ENCODE results near the gene AHR.

Gene AHR

GRCh38 chr7:17298102-17298839 lies at the start of gene AHR:
Gene AHR, plus strand, starts transcription at chr7:17298652. Its CDS starts 613 bp downstream, at chr7:17299265.
- DNase-seq (ENCODE audit: insufficient read length, low spot score), result no peak
- no peak for FAIRE-seq

DNA sequence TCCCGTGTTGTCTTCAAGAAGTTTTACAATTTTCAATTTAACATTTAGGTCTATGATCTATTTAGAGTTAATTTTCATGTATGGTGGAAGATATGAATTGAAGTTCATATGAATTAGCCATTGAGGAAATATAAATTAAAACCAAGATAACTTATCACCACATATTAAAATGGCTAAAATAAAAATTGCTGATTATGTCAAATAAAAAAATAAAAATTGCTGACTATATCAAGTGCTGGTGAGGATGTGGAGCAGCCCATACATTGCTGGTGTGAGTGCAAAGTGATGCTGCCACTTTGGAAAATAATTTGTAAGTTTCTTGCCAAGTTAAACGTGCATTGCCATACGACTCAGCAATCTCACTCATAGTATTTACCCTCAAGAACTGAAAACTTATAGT lies 44.6 kb upstream of the AHR start:
- no peak for FAIRE-seq

More at GRCh38 chr7:17298102-17298839, at the start of gene AHR:
- no peak for TF ChIP-seq CTCF (IDR thresholded peaks at IDR 0.05; ENCODE audit: insufficient read depth, missing control alignments)

DNA sequence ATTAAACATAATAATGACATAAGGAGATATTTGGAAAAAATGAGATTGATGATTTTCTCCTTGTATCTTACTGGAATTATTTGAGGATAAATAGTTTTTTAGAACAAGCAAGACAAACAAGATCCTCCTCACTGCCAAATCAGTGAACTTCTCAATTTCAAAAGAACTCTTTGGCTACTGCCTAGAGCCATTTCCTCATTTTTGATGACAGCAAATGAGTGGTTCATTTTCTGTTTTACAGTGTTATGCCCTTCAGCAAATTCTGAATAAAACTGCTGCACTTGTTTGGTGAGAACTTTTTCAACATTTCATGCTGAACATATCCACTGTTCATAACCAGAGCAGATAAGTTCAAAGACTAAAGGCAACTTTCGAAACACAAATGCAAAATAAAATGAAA lies 42.5 kb upstream of the AHR start:
- no peak for TF ChIP-seq CTCF (IDR thresholded peaks at IDR 0.05; ENCODE audit: insufficient read depth, missing control alignments)
- DNase-seq (ENCODE audit: insufficient read length, low spot score), result no peak
- FAIRE-seq, result no peak

More for the DNA sequence above, 44.6 kb upstream of the AHR start:
- no peak for TF ChIP-seq CTCF (IDR thresholded peaks at IDR 0.05; ENCODE audit: insufficient read depth, missing control alignments)
- no peak for DNase-seq (ENCODE audit: insufficient read length, low spot score)

DNA sequence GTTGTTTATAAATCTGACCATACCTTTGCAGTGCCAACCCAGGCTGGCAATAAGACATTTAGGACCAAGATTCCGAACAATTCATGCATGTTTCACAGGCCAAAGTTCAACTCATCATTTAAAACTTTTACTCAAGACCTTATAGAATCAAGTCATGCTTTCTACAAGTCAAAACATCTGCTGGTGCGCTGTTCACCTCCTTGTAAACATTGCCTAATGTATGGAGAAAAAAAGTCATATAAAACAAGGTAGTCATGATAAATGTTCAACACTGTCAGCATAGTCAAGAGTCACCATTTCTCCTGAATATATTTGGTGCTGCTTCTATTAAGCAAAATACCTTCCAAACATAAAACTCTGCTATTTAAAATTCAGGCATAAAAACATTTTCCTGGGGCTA lies 42.1 kb upstream of the AHR start:
- FAIRE-seq, result no peak
- DNase-seq (ENCODE audit: insufficient read length, low spot score), result no peak
- TF ChIP-seq CTCF (IDR thresholded peaks at IDR 0.05; ENCODE audit: insufficient read depth, missing control alignments), result no peak

GRCh38 chr7:17266565-17266964 lies 31.9 kb upstream of the AHR start:
- FAIRE-seq (no peak), DNase-seq (ENCODE audit: insufficient read length, low spot score) (no peak)
- TF ChIP-seq CTCF (IDR thresholded peaks at IDR 0.05; ENCODE audit: insufficient read depth, missing control alignments), result no peak

GRCh38 chr7:17269341-17270221 lies 28.9 kb upstream of the AHR start:
- no peak for TF ChIP-seq CTCF (IDR thresholded peaks at IDR 0.05; ENCODE audit: insufficient read depth, missing control alignments)
- no peak for FAIRE-seq
- no peak for DNase-seq (ENCODE audit: insufficient read length, low spot score)

Data from D721Med (cell line).